ENCODE results near the gene ATP6V1B1. TPM values are rescaled to one million over a fixed set of nuclear protein-coding genes. Genes with fewer than 3 reads are reported as not detected.
"Not testable (repeated sequence)": the region's sequence is repeated elsewhere in the genome, so short reads cannot be mapped to it uniquely, and the experiment has no call there.

The ATP6V1B1 gene
- total RNA-seq, 4 donors from 2014 or later, result 22.7 to 66.9 (median 39.5) TPM

GRCh38 chr2:71005271-71006202 is 69.8 kb downstream of the ATP6V1B1 start:
- peak in 1 of 2 donors; percentile 38 for DNase-seq (ENCODE audit: low spot score in 2 of 2)
- 82% methylated on average over 10 of the region's 10 CpGs for WGBS
- Histone ChIP-seq H3K4me3 (no peak overlapping the region), H3K36me3 (no peaks in the 10 kb centered on the region), H3K9me3 (no peaks in the 10 kb centered on the region), H3K4me1 (peaks cover 7% of the 10 kb centered on the region), H3K27me3 (peaks cover 7% of the 10 kb centered on the region), H3K27ac (no peak overlapping the region)
- TF ChIP-seq CTCF (IDR thresholded peaks at IDR 0.05) (no peak), POLR2A (IDR thresholded peaks at IDR 0.05) (no peak), EP300 (IDR thresholded peaks at IDR 0.05) (no peak), POLR2AphosphoS5 (IDR thresholded peaks at IDR 0.05) (no peak)

- Histone ChIP-seq H3K9me3 (no peaks in the 10 kb centered on the region), H3K4me3 (no peak overlapping the region), H3K36me3 (no peaks in the 10 kb centered on the region), H3K27me3 (peaks cover 10% of the 10 kb centered on the region), H3K27ac (no peak overlapping the region), H3K4me1 (peaks cover 2% of the 10 kb centered on the region)
- 68% methylated on average over 2 of the region's 2 CpGs for WGBS
- DNase-seq (ENCODE audit: low spot score in 2 of 2), result no peak
- no peak for TF ChIP-seq POLR2AphosphoS5 (IDR thresholded peaks at IDR 0.05)
- no peak for TF ChIP-seq POLR2A (IDR thresholded peaks at IDR 0.05)
- TF ChIP-seq CTCF (IDR thresholded peaks at IDR 0.05), result no peak
- TF ChIP-seq EP300 (IDR thresholded peaks at IDR 0.05), result no peak
Observed at GRCh38 chr2:71006323-71006722, 70.6 kb downstream of the ATP6V1B1 start.

- peak in 1 of 2 donors; percentile 42 for DNase-seq (ENCODE audit: low spot score in 2 of 2)
- TF ChIP-seq EP300 (IDR thresholded peaks at IDR 0.05) (no peak), CTCF (IDR thresholded peaks at IDR 0.05) (no peak), POLR2A (IDR thresholded peaks at IDR 0.05) (no peak), POLR2AphosphoS5 (IDR thresholded peaks at IDR 0.05) (no peak)
- Histone ChIP-seq H3K9me3 (no peaks in the 10 kb centered on the region), H3K4me3 (no peak overlapping the region), H3K27ac (no peak overlapping the region), H3K4me1 (no peaks in the 10 kb centered on the region), H3K27me3 (peaks cover 16% of the 10 kb centered on the region), H3K36me3 (no peaks in the 10 kb centered on the region)
- 82% methylated on average over 3 of the region's 5 CpGs for WGBS
Observed at GRCh38 chr2:71006955-71007799, 71.5 kb downstream of the ATP6V1B1 start.

GRCh38 chr2:71008342-71008741 is 72.6 kb downstream of the ATP6V1B1 start:
- H3K27ac ChIP-seq, result no peak overlapping the region
- H3K4me3 ChIP-seq, result no peak overlapping the region
- DNase-seq (ENCODE audit: low spot score in 2 of 2), result peak in 1 of 2 donors; percentile 40
- no peaks in the 10 kb centered on the region for H3K36me3 ChIP-seq
- peaks cover 20% of the 10 kb centered on the region for H3K27me3 ChIP-seq
- no peaks in the 10 kb centered on the region for H3K4me1 ChIP-seq
- no peaks in the 10 kb centered on the region for H3K9me3 ChIP-seq
- TF ChIP-seq CTCF (IDR thresholded peaks at IDR 0.05) (no peak), POLR2AphosphoS5 (IDR thresholded peaks at IDR 0.05) (no peak), EP300 (IDR thresholded peaks at IDR 0.05) (no peak), POLR2A (IDR thresholded peaks at IDR 0.05) (no peak)
- WGBS, result 88% methylated on average over 8 of the region's 13 CpGs

GRCh38 chr2:71011786-71012185 is 76.1 kb downstream of the ATP6V1B1 start:
- peaks cover 24% of the 10 kb centered on the region for H3K27me3 ChIP-seq
- not testable (repeated sequence) for H3K27ac ChIP-seq; DNase-seq (ENCODE audit: low spot score in 2 of 2); H3K4me3 ChIP-seq; H3K9me3 ChIP-seq; H3K4me1 ChIP-seq; H3K36me3 ChIP-seq
- WGBS, result 24% methylated on average over 6 of the region's 6 CpGs

Other genes starting within 250 kb of the ATP6V1B1 start
- 1 to 10 TPM; 1.4 to 2.3 (median 1.5) TPM for gene ADD2, start 167.7 kb upstream of the ATP6V1B1 start, total RNA-seq
- not detected for gene FIGLA, start 145.3 kb upstream of the ATP6V1B1 start, total RNA-seq
- 1 to 10 TPM in 2 of 4 donors, under 1 TPM in 2; 0.60 to 3.0 (median 0.93) TPM for gene CLEC4F, start 115.3 kb upstream of the ATP6V1B1 start, total RNA-seq
- gene CD207, start 100.1 kb upstream of the ATP6V1B1 start, total RNA-seq, result 10 to 100 TPM; 25.4 to 81.3 (median 50.5) TPM
- gene VAX2, start 35.3 kb upstream of the ATP6V1B1 start, total RNA-seq, result 1 to 10 TPM; 1.2 to 5.8 (median 3.1) TPM
- gene ANKRD53, start 42.7 kb downstream of the ATP6V1B1 start, total RNA-seq, result 1 to 10 TPM in 2 of 4 donors, not detected in 2; 2.9 to 5.5 TPM
- gene TEX261, start 59.0 kb downstream of the ATP6V1B1 start, total RNA-seq, result 10 to 100 TPM; 19.7 to 31.0 (median 26.8) TPM
- 100 to 1,000 TPM; 122 to 233 (median 153) TPM for gene NAGK, start 132.7 kb downstream of the ATP6V1B1 start, total RNA-seq
- 10 to 100 TPM; 20.9 to 45.8 (median 25.5) TPM for gene MCEE, start 194.3 kb downstream of the ATP6V1B1 start, total RNA-seq
- gene MPHOSPH10, start 194.7 kb downstream of the ATP6V1B1 start, total RNA-seq, result 10 to 100 TPM; 16.7 to 34.0 (median 24.7) TPM

All from suprapubic skin (tissue), 4 donors.